Activated naive CD4-positive, alpha-beta T cell treated with anti-CD3 and anti-CD28 coated beads for 36 hours (primary cell): ENCODE results near the gene WAC. TPM values are rescaled to one million over a fixed set of nuclear protein-coding genes. Genes with fewer than 3 reads are reported as not detected.
A peak's percentile ranks its signal among the peaks of the same experiment; 100 is the strongest.
"Not testable (repeated sequence)": the region's sequence is repeated elsewhere in the genome, so short reads cannot be mapped to it uniquely, and the experiment has no call there.

Experiments used
- CTCF ChIA-PET: fragments of 350-600 bp; sonication (Branson Sonifier 250); formaldehyde crosslinking; loops from one replicate; lab custom pipeline; 2021; ENCODE audit warnings: antibody characterized with exemption; lab: Charles Lee
- DNase-seq: peaks from one replicate; pipeline ENCODE4 v3.0.0-alpha.2; 2020
- H3K27ac Mint-ChIP-seq: one replicate; pipeline ENCODE4 v1.8.0; 2021; ENCODE audit warnings: mild to moderate bottlenecking, mixed read lengths
- H3K27me3 Mint-ChIP-seq: one replicate; pipeline ENCODE4 v1.8.0; 2021; ENCODE audit warnings: low read depth, mixed read lengths
- H3K36me3 Mint-ChIP-seq: one replicate; pipeline ENCODE4 v1.8.0; 2021; ENCODE audit warnings: low read depth, mixed read lengths
- H3K4me1 Mint-ChIP-seq: one replicate; pipeline ENCODE4 v1.8.0; 2021; ENCODE audit warnings: low read depth, mixed read lengths
- H3K4me3 Mint-ChIP-seq: one replicate; pipeline ENCODE4 v1.8.0; 2021; ENCODE audit warnings: mild to moderate bottlenecking, moderate library complexity, mixed read lengths
- H3K9me3 Mint-ChIP-seq: one replicate; pipeline ENCODE4 v1.8.0; 2021; ENCODE audit warnings: mixed read lengths
- intact Hi-C: fragments of 100-400 bp; cut with micrococcal nuclease; formaldehyde crosslinking; loops from one replicate; pipeline ENCODE4 v1.15.1; 2023
- total RNA-seq, 2 experiments: library from RNA; stranded (reverse); gene quantifications; one replicate each; pipeline ENCODE4 v1.2.3, GENCODE V29; 2021

The WAC gene
- total RNA-seq, 2 experiments from 2014 or later, result 77.1 to 82.9 TPM

DNA sequence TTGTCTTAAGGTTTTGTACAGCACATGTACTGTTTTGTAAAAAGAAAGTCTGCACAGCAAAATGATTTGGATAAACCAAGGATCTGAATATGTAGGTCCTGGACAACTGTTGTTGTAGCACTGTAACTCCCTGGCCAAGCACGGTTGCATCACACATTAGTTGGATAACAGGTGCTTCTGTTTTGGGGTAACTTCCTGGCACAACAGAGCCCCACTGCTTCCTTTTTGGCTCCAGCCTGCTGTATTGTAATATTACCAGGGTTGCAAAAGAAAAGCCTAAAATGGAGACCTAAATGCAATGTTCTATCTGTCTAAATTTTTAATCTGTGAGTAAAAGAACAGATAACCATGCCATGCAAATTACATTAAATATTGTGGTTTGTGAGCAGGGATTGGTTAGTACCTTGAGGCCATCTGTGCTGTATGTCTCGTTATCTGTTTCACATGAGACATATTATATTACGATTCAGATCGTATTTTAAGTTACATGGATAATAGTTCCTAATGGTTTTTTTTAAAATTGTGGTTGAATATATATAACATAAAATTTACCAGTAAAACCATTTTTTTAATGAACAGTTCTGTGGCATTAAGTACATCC, 27.5 kb upstream of the WAC start:
- no peak for DNase-seq
- CTCF ChIA-PET, result no interaction called here
- no peaks in the 10 kb centered on the region for H3K9me3 Mint-ChIP-seq
- H3K4me3 Mint-ChIP-seq, result no peak overlapping the region
- H3K4me1 Mint-ChIP-seq, result no peaks in the 10 kb centered on the region
- H3K27ac Mint-ChIP-seq, result no peak overlapping the region
- H3K27me3 Mint-ChIP-seq, result no peaks in the 10 kb centered on the region
- no peaks in the 10 kb centered on the region for H3K36me3 Mint-ChIP-seq
- intact Hi-C loops, result no loop called here

GRCh38 chr10:28508304-28508925, 24.5 kb upstream of the WAC start:
- DNase-seq, result no peak
- CTCF ChIA-PET, result no interaction called here
- no peaks in the 10 kb centered on the region for H3K27me3 Mint-ChIP-seq
- no peak overlapping the region for H3K27ac Mint-ChIP-seq
- no peak overlapping the region for H3K4me3 Mint-ChIP-seq
- H3K9me3 Mint-ChIP-seq, result no peaks in the 10 kb centered on the region
- H3K4me1 Mint-ChIP-seq, result no peaks in the 10 kb centered on the region
- intact Hi-C loops, result no loop called here
- H3K36me3 Mint-ChIP-seq, result no peaks in the 10 kb centered on the region

DNA sequence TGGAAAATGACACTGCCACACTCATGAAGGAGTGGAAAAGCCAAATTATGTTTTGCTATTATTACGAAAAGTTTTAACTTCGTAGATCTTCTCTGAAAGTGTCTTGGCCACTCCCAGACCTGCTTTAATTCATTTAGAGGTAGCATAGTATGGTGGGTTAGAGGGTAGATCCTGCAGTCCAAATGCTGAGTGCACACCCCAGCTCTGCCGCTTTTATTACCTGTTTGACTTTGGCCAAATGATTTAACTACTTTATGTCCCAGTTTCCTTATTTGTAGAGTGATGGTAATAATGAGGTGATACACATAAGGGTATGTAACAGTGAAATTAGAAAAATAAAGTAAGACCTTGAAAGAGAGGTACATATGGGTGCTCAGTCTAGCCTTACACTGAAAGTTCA, 23.6 kb upstream of the WAC start:
- H3K27me3 Mint-ChIP-seq, result no peaks in the 10 kb centered on the region
- no peak for DNase-seq
- no peak overlapping the region for H3K27ac Mint-ChIP-seq
- CTCF ChIA-PET, result no interaction called here
- no peaks in the 10 kb centered on the region for H3K9me3 Mint-ChIP-seq
- H3K4me1 Mint-ChIP-seq, result no peaks in the 10 kb centered on the region
- H3K4me3 Mint-ChIP-seq, result no peak overlapping the region
- no peaks in the 10 kb centered on the region for H3K36me3 Mint-ChIP-seq
- intact Hi-C loops, result no loop called here

- Mint-ChIP-seq H3K27me3 (no peaks in the 10 kb centered on the region), H3K4me3 (no peak overlapping the region), H3K4me1 (peaks cover 2% of the 10 kb centered on the region), H3K9me3 (peaks cover 17% of the 10 kb centered on the region), H3K27ac (no peak overlapping the region), H3K36me3 (no peaks in the 10 kb centered on the region)
- DNase-seq, result no peak
- CTCF ChIA-PET, result no interaction called here
- intact Hi-C loops, result no loop called here
Measured at GRCh38 chr10:28514648-28515047, 18.3 kb upstream of the WAC start.

- Mint-ChIP-seq H3K27me3 (no peaks in the 10 kb centered on the region), H3K9me3 (peaks cover 40% of the 10 kb centered on the region), H3K27ac (no peak overlapping the region), H3K36me3 (peaks cover 23% of the 10 kb centered on the region), H3K4me1 (peaks cover 2% of the 10 kb centered on the region), H3K4me3 (no peak overlapping the region)
- intact Hi-C loops, result no loop called here
- CTCF ChIA-PET, result no interaction called here
- DNase-seq, result no peak
Measured at GRCh38 chr10:28520346-28520745, 12.6 kb upstream of the WAC start.

DNA sequence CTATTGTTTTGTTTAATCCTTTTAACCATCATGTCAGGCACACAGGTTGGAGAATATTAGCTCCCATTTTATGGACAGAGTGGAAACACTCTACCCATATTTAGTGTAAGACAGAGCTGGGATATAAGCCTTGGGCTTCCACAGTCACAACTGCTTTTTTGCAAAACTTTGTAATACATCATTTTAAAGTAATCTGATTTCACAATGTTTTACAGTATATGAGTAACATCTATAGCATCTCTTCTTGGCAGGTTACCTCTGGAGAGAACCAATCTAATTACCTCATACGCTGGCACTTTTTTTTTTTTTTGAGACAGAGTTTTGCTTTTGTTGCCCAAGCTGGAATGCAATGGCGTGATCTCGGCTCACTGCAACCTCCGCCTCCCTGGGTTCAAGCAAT, 12.1 kb upstream of the WAC start:
- H3K27ac Mint-ChIP-seq, CTCF ChIA-PET, DNase-seq, H3K4me1 Mint-ChIP-seq, intact Hi-C loops, H3K27me3 Mint-ChIP-seq, H3K4me3 Mint-ChIP-seq: not testable (repeated sequence)
- Mint-ChIP-seq H3K36me3 (peaks cover 27% of the 10 kb centered on the region), H3K9me3 (peaks cover 41% of the 10 kb centered on the region)

GRCh38 chr10:28521961-28522360, 11.0 kb upstream of the WAC start:
- DNase-seq, H3K27me3 Mint-ChIP-seq, H3K27ac Mint-ChIP-seq, intact Hi-C loops, CTCF ChIA-PET, H3K4me1 Mint-ChIP-seq, H3K4me3 Mint-ChIP-seq: not testable (repeated sequence)
- Mint-ChIP-seq H3K36me3 (peaks cover 34% of the 10 kb centered on the region), H3K9me3 (peaks cover 38% of the 10 kb centered on the region)

DNA sequence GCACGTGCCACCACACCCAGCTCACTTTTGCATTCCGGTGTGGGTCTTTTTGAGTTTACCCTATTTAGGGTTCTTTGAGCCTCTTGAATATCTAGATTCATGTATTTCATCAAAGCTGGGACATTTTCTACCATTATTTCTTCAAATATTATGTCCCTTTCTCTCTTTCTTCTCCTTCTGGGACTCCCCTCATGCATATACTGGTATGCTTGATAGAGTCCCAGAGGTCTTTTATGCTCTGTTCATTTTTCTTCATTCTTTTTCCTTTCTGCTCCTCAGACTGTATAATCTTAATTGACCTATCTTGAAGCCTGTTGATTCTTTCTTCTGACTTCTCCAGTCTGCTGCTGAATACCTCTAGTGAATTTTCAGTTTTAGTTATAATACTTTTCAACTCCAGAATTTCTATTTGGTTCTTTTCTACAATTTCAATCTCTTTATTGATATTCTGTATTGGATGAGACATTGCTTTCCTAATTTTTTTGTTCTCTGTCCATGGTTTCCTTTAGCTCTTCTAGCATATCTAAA, 9.1 kb upstream of the WAC start:
- Mint-ChIP-seq H3K4me1 (peaks cover under 1% of the 10 kb centered on the region), H3K27me3 (no peaks in the 10 kb centered on the region), H3K4me3 (no peak overlapping the region), H3K27ac (no peak overlapping the region), H3K9me3 (peaks cover 30% of the 10 kb centered on the region), H3K36me3 (peaks cover 38% of the 10 kb centered on the region)
- intact Hi-C loops, result no loop called here
- CTCF ChIA-PET, result interaction anchor here (0.6 kb wide), 1 partner anchor 78 kb away, joined by 8 read pairs; no protein-coding TSS in a partner anchor
- no peak for DNase-seq

- no peak overlapping the region for H3K27ac Mint-ChIP-seq
- intact Hi-C loops, result loop anchor here (5.0 kb wide), 1 partner anchor 1288 kb away; the partner anchor contains the start of gene ACBD5
Measured at GRCh38 chr10:28530751-28531150, 2.2 kb upstream of the WAC start.

DNA sequence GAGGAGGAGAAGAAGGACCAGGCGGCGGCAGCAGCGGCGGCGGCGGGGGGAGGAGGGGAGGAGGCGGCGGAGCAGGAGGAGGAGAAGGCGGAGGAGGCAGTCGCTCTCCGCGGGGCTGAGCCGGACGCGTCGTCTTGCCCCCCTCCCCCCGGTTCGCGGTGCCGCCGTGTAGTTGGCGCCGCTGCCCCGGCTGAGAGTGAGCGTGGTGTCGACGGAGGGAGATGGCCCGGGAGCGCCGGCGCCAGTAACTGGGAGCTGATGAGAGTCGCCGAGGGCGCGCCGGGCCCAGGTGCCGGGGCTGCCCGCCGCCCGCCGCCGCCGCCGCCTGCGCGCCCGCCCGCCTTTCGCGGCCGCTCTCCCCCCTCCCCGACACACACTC, 257 bp downstream of the WAC start:
- Mint-ChIP-seq H3K36me3 (peaks cover 46% of the 10 kb centered on the region), H3K27ac (peak overlapping the region; percentile 100), H3K4me1 (peaks cover 55% of the 10 kb centered on the region), H3K4me3 (peak overlapping the region; percentile 99), H3K9me3 (no peaks in the 10 kb centered on the region), H3K27me3 (no peaks in the 10 kb centered on the region)
- DNase-seq, result no peak
- intact Hi-C loops, result loop anchor here (2.0 to 5.0 kb wide), 7 partner anchors 32 to 1378 kb away; partner anchors contain the start of genes ACBD5, MASTL and YME1L1
- CTCF ChIA-PET, result no interaction called here

More at GRCh38 chr10:28530751-28531150, 2.2 kb upstream of the WAC start:
- peaks cover 5% of the 10 kb centered on the region for H3K9me3 Mint-ChIP-seq
- H3K4me3 Mint-ChIP-seq, result peak overlapping the region; percentile 99
- DNase-seq, result no peak
- H3K36me3 Mint-ChIP-seq, result peaks cover 41% of the 10 kb centered on the region
- no peaks in the 10 kb centered on the region for H3K27me3 Mint-ChIP-seq
- CTCF ChIA-PET, result no interaction called here
- H3K4me1 Mint-ChIP-seq, result peaks cover 38% of the 10 kb centered on the region

GRCh38 chr10:28533571-28534304, 820 bp downstream of the WAC start:
- Mint-ChIP-seq H3K27me3 (no peaks in the 10 kb centered on the region), H3K4me1 (peaks cover 55% of the 10 kb centered on the region), H3K36me3 (peaks cover 48% of the 10 kb centered on the region), H3K4me3 (peak overlapping the region; percentile 99), H3K27ac (peak overlapping the region; percentile 94), H3K9me3 (no peaks in the 10 kb centered on the region)
- CTCF ChIA-PET, result no interaction called here
- intact Hi-C loops, result loop anchor here (1.0 to 5.0 kb wide), 8 partner anchors 18 to 1379 kb away; partner anchors contain the start of genes ACBD5, MASTL and YME1L1
- peak; percentile 73 for DNase-seq

DNA sequence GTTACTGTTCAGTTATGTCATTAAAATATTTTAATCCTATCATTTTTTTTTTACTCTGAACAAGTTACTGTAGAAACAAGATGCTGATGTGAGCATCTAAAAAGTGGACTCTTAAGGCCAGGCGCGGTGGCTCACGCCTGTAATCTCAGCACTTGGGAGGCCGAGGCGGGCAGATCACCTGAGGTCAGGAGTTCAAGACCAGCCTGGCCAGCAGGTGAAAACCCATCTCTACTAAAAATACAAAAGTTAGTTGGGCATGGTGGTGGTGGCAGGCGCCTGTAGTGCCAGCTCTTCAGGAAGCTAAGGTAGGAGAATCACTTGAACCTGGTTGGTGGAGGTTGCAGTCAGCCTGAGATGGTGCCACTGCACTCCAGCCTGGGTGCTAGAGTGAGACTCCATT, 2.9 kb downstream of the WAC start:
- H3K4me1 Mint-ChIP-seq, result peaks cover 52% of the 10 kb centered on the region
- DNase-seq, result no peak
- intact Hi-C loops, result no loop called here
- H3K36me3 Mint-ChIP-seq, result peaks cover 43% of the 10 kb centered on the region
- H3K4me3 Mint-ChIP-seq, result no peak overlapping the region
- no peak overlapping the region for H3K27ac Mint-ChIP-seq
- CTCF ChIA-PET, result no interaction called here
- H3K9me3 Mint-ChIP-seq, result no peaks in the 10 kb centered on the region
- no peaks in the 10 kb centered on the region for H3K27me3 Mint-ChIP-seq
